Measurements from ENCODE around the gene GPR31.

The GPR31 gene

DNA sequence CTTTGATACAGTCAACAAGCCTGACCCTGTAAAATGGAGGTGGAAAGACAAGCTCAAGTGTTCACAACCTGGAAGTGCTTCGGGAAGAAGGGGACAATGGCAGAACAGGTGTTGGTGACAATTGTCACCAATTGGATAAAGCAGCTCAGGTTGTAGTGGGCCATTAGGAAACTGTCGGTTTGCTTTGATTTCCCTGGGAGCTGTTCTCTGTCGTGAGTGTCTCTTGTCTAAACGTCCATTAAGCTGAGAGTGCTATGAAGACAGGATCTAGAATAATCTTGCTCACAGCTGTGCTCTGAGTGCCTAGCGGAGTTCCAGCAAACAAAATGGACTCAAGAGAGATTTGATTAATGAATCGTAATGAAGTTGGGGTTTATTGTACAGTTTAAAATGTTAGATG lies 19.9 kb downstream of the GPR31 start:
- DNase-seq (ENCODE audit: low spot score) = no peak

- no peak for DNase-seq (ENCODE audit: low spot score)
Measured at GRCh38 chr6:167137081-167137480, 20.7 kb downstream of the GPR31 start.

DNA sequence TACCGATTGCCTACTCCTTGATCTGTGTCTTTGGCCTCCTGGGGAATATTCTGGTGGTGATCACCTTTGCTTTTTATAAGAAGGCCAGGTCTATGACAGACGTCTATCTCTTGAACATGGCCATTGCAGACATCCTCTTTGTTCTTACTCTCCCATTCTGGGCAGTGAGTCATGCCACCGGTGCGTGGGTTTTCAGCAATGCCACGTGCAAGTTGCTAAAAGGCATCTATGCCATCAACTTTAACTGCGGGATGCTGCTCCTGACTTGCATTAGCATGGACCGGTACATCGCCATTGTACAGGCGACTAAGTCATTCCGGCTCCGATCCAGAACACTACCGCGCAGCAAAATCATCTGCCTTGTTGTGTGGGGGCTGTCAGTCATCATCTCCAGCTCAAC lies 21.4 kb downstream of the GPR31 start:
- no peak for DNase-seq (ENCODE audit: low spot score)

DNA sequence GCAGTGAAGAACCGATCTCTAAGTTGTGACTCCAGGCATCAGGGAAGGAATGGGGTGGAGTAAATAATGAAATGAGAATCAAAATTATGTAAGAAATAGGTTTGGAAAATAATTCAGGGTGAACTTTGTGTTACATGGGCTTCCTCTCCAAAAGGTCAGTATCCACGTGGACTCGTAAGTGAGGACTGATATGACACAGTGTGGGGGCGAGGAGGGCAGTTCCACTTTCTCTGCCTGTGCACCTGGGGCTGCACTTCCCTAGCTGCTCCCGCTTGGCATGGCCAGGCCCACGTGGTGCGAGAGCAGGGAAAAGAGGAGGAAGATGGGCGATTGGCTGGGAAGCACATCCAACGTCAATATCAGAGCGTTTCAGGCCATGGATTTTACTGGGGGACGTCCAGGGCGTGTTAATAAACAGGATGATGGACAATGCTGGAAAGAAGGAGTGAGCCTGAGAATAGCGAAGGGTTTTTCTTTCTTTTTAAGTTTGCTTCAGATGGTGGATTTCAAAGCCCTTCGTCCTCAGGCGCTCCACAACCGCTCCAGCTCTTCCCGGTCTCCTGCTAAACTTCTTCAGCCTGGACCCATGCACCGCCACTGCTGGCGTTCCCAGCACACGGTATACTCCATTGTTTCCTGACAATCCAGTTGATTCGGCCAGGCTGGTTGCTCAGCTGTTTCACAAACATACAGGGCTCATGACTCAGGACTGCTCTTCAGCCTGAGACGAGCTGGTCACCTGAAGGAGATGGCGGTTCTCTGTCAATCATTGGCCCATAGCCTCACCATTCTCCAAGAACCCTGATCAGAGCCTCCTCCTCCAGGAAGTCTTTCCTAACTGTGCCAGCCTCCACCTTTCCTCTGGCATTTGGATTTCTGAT lies 23.1 kb downstream of the GPR31 start:
- DNase-seq (ENCODE audit: low spot score) = no peak

DNA sequence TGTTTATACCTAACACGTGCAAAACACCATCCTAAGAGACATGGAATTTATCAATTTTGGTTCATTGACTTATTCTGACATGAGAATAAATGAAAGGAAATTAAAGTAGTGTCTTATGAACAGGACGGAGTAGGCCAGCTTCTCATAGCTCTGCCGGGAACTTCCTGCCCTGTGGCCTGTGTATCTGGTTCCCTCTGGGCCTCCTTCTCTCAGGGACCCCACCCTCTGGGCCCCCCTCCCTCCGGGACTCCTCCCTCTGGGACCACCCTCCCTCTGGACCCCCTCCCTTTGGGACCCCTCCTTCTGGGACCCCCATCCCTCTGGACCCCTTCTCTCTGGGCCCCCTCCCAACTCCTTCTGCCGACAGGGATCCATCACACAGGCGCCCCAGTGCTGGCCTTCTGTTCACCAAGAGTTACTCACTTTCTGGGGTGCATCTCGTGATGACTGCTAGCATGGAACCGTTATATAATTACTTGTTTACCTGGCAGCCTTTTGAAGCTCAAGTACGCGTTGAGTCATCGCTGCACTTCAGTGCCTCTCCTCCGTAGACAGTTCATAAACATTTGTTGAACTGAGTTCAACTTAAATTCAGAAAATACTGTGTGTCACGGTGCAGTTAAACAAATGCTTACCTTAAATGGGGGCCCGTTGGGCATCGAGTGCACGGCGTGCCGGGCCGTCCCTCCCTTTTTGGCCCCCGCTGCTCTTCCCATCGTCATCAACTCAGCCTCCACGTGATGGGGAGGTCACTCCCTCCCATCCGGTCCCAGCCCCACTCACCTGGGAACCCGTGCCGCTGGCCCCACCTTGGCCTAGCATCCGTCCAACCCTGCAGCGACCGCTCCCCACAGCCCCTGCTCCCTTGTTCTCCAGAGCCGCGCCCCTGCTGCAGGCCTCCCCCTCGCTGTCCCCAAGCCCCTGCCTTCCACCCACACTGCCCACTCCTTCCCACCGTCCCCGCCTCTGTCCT lies 26.8 kb downstream of the GPR31 start:
- DNase-seq (ENCODE audit: low spot score) = no peak

- DNase-seq (ENCODE audit: low spot score) = no peak
Measured at GRCh38 chr6:167130008-167130677, 27.6 kb downstream of the GPR31 start.

DNA sequence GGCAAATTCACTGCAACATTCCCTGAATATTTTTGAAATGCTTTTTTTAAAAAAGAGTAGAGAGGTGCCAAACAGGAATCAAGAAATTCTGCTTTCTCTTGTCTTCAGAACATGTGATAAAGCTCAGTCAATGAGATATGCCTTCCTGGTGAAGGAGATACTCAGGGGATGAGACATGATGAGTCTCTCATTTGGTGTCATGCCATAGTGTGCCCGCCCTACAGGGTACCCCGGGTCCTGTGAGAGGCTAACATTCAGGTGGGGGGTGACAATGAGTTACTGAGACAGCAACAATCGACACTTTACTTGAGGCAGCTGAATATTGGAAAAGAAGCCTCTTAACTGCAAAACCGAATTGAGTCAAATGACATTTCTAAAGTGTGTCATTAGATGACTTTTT lies 28.2 kb downstream of the GPR31 start:
- DNase-seq (ENCODE audit: low spot score) = no peak

GRCh38 chr6:167129159-167129558 lies 28.6 kb downstream of the GPR31 start:
- no peak for DNase-seq (ENCODE audit: low spot score)

DNA sequence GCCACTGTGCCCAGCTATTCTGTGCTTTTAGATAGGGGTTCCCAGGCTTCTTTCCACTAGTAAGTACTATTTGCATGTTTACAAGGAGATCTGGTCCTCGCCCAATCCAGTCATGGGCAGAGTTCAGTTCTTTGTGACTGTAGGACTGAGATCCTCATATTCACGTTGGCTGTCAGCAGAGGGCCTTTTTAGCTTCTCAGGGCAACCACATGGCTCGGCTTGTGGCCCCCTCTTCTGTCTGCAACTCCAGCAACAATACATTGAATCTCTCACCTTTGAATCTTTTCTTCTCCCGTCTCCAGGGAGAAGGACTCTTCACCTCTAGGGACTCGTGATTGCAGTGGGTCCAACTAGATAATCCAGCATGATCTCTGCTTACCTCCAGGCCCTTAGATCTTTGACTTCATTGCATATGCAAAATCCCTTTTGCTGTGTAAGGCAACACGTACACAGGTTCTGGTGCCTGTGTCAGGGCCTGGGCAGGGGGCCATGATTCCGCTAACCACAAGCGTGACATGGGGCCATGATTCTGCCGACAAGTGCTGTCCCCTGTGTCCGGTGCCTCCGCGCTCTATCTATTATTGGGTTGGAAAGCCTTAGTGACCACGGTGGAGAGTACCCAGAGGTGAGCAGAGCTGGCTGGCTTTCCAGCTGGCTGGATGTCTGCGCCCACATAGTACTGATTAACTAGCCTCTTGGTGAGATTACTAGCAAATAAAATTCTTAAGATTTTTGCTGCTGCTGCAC lies 29.8 kb downstream of the GPR31 start:
- DNase-seq (ENCODE audit: low spot score) = no peak

DNA sequence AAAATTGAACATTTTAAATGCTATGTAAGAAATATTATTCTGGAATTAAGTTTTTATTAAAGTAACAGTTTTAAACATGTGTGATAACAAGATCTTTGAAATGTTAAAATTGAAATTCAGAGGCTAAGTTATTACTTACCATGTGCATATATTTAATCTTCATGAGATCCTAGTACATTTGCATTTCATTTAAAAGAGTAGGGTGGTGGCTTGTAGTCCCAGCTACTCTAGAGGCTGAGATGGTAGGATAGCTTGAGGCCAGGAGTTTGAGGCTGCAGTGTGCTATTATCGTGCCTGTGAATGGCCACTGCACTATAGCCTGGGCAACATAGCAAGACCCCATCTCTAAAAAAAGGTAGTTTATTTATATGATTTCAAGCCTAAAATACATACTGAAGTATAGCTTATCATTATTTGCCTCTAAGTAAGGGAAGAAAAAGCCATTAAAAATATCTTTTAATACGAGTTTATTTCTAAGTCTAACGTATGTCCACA lies 31.9 kb downstream of the GPR31 start:
- no peak for DNase-seq (ENCODE audit: low spot score)

DNA sequence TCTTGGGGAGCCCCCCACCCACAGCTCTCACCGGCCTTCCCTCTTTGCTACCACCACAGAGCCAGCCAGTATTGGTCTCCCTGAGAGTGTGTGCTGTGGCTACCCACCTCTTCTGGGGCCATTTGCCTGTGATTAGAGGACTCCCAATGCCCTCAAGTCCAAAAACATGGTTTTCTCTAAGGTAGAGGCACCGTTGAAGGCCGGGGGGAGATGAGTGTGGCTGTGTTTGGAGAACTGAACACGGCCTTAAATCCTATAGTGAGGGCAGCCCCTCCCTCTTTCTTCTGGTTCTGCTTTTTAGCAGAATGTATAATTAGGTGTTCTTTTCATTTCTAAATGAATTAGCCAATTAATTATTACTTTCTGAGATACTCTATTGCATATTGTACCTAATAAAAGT lies 32.4 kb downstream of the GPR31 start:
- no peak for DNase-seq (ENCODE audit: low spot score)

DNA sequence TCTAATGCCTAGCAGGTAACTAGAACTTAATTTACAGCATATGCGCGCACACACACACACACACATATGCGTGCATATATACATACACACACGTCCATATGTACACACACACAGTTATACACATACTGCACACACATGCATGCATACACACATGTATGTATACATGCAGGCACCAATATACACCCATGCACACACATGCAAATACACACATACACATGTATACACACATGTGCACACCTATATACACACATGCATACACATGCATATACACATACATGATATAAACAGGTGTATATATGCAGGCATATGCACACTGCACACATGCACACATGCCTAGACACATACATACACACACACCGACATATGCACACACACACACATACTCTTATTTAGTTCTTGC lies 33.0 kb downstream of the GPR31 start:
- DNase-seq (ENCODE audit: low spot score) = no peak

- DNase-seq (ENCODE audit: low spot score) = no peak
Measured at GRCh38 chr6:167122827-167123657, 34.7 kb downstream of the GPR31 start, which contains the start of gene CCR6. Gene CCR6 (plus strand): TSS chr6:167123096. CDS start chr6:167136135, 13,039 bp downstream.

GRCh38 chr6:167122041-167122826 lies 35.5 kb downstream of the GPR31 start:
- no peak for DNase-seq (ENCODE audit: low spot score)

DNA sequence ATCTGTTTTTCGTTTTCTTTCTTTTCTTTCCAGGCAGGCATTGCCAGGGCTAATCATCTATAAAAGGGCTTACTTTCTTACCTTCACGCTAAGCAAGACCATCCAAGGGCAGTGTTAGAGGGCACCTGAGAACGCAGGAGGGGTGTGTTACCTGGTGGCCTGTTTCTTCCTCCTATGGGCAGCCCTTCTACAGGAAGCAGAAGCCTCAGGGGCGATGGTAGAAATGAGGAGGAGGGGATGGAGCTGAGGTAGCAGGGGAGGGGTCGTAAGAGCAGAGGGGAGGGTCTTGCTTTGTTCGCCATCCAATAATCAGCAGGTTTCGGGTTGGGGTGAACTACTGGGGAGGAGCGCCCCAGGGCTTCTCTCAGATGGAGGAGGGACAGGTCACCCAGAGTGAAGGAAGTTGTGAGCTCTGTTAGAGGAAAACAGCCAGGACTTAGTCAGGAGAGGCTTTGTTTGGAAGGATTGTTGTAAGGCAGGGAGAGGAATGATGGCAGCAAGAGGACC lies 36.4 kb downstream of the GPR31 start:
- no peak for DNase-seq (ENCODE audit: low spot score)

DNA sequence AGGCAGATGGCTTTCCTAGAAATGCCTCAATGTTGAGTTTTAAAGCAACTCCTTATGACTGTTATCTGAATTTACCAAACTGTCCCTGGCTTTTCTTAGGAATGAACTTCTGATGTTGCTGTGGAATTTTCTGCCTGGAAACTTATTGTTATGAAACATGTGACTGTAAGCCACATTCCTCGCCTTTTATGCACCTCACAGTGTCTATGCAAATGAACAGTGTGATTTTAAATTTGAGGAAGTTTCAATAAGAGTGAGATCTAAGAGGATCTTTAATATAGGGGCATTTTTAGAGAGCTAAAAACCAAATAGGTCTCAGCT lies 37.2 kb downstream of the GPR31 start:
- no peak for DNase-seq (ENCODE audit: low spot score)

DNA sequence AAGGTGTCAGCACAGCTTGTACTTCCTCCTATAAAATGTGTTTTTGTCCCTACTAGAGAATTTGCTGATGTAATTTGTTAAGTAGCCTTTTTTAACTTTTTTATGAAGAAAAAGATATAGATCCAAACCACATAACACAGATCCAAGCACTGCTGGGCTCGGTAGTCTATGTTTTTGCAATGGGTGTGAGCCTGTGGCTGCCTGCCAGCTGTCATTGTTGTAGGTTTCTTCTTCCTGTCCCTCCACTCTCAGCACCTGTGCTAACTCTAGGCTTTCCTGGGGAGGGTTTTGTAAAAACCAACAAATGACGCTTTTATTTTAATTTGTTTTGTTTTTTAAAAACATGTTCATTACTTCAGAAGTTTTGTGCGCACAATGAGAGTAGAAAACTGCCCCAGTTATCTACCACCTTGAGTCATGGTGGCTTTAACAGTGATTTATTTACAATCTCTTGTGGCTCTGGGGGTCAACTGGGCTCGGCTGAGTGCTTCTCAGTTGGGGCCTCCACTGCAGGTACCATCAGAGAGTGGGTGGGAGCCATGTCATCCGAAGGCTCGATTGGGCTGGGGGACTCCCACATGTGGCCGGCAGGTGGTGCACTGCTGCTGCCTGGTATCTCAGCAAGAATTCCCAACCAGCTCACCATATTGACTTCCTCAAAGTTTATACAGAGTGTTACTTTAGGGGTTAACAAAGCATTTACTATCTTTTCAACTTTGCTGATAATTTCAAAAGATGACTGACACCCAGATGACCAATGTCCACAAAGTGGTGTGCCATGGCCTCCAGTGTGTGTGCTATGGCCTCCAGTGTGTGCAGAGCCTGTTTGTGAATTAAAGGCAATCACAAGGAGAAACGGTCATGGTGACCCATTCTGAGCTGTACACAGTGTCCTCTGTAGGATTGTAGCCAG lies 37.9 kb downstream of the GPR31 start:
- DNase-seq (ENCODE audit: low spot score) = no peak

GRCh38 chr6:167118839-167119238 lies 38.9 kb downstream of the GPR31 start:
- no peak for DNase-seq (ENCODE audit: low spot score)
